WTC11 (cell line): Measurements from ENCODE around the gene CA5B. TPM values are rescaled to one million over a fixed set of nuclear protein-coding genes. Genes with fewer than 3 reads are reported as not detected.
"Not testable (repeated sequence)": the region's sequence is repeated elsewhere in the genome, so short reads cannot be mapped to it uniquely, and the experiment has no call there.

ENCODE experiments used
- ATAC-seq: fragments of 200-7000 bp; cut with Tn5 transposase; 2 replicates; pipeline ENCODE4 v1.10.0; 2021; ENCODE audit warnings: mild to moderate bottlenecking, moderate library complexity
- CTCF ChIA-PET: fragments of 300-600 bp; sonication (Branson Sonifier 250); formaldehyde crosslinking; loops from one replicate; lab custom pipeline; 2021; ENCODE audit warnings: antibody characterized with exemption; lab: Charles Lee
- POLR2A ChIA-PET: fragments of 350-600 bp; sonication (Branson Sonifier 250); formaldehyde crosslinking; loops from one replicate; lab custom pipeline; 2021; ENCODE audit warnings: antibody characterized with exemption; lab: Charles Lee
- DNase-seq: peaks from one replicate; pipeline ENCODE4 v3.0.0; 2021; ENCODE audit warnings: low spot score
- H3K27ac Mint-ChIP-seq: 2 replicates; pipeline ENCODE4 v1.8.0; 2021; ENCODE audit warnings: mixed read lengths
- H3K27me3 Mint-ChIP-seq: 2 replicates; pipeline ENCODE4 v1.8.0; 2021; ENCODE audit warnings: low read depth, mild to moderate bottlenecking, moderate library complexity, mixed read lengths
- H3K36me3 Mint-ChIP-seq: 2 replicates; pipeline ENCODE4 v1.8.0; 2021; ENCODE audit warnings: mixed read lengths
- H3K4me1 Mint-ChIP-seq: 2 replicates; pipeline ENCODE4 v1.8.0; 2022; ENCODE audit warnings: mixed read lengths
- H3K4me3 Mint-ChIP-seq: 2 replicates; pipeline ENCODE4 v1.8.0; 2021; ENCODE audit warnings: mild to moderate bottlenecking, moderate library complexity, mixed read lengths
- H3K9me3 Mint-ChIP-seq: 2 replicates; pipeline ENCODE4 v1.8.0; 2021; ENCODE audit warnings: mixed read lengths
- ATF2 ChIP-seq: sonication (generic); formaldehyde crosslinking; IDR thresholded peaks from 2 replicates; pipeline ENCODE4 v1.8.1; 2022; ENCODE audit warnings: low read depth, missing genetic modification reagents, borderline replicate concordance
- EMX1 ChIP-seq: fragments of 250-450 bp; sonication (Bioruptor Pico); IDR thresholded peaks from 2 replicates; pipeline ENCODE4 v1.8.0; 2021; ENCODE audit warnings: mild to moderate bottlenecking
- JAZF1 ChIP-seq: fragments of 250-450 bp; sonication (Bioruptor Pico); IDR thresholded peaks from 2 replicates; pipeline ENCODE4 v1.9.0; 2021; ENCODE audit warnings: moderate library complexity, mild to moderate bottlenecking, inconsistent platforms
- PREB ChIP-seq: sonication (generic); formaldehyde crosslinking; IDR thresholded peaks from 2 replicates; pipeline ENCODE4 v1.8.1; 2022; ENCODE audit warnings: mild to moderate bottlenecking, missing genetic modification reagents, moderate library complexity, borderline replicate concordance
- SMAD3 ChIP-seq: sonication (generic); formaldehyde crosslinking; IDR thresholded peaks from 2 replicates; pipeline ENCODE4 v1.8.0; 2022; ENCODE audit warnings: missing genetic modification reagents, mild to moderate bottlenecking, borderline replicate concordance
- STAT6 ChIP-seq: sonication (generic); formaldehyde crosslinking; conservative IDR thresholded peaks from 2 replicates; pipeline ENCODE4 v1.8.1; 2023; ENCODE audit warnings: mild to moderate bottlenecking, low read depth, missing genetic modification reagents, moderate library complexity
- TEAD1 ChIP-seq: sonication (generic); formaldehyde crosslinking; IDR thresholded peaks from 2 replicates; pipeline ENCODE4 v1.8.0; 2022; ENCODE audit warnings: mild to moderate bottlenecking, missing genetic modification reagents
- TP53 ChIP-seq: sonication (generic); formaldehyde crosslinking; IDR thresholded peaks from 2 replicates; pipeline ENCODE4 v1.8.1; 2023; ENCODE audit warnings: mild to moderate bottlenecking, missing genetic modification reagents
- ZNF121 ChIP-seq: sonication (generic); formaldehyde crosslinking; IDR thresholded peaks from 2 replicates; pipeline ENCODE4 v1.8.0; 2023; ENCODE audit warnings: missing genetic modification reagents
- ZNF138 ChIP-seq: sonication (generic); formaldehyde crosslinking; conservative IDR thresholded peaks from 2 replicates; pipeline ENCODE4 v1.8.1; 2022; ENCODE audit warnings: mild to moderate bottlenecking, moderate library complexity, missing genetic modification reagents
- ZNF263 ChIP-seq: sonication (generic); formaldehyde crosslinking; IDR thresholded peaks from 2 replicates; pipeline ENCODE4 v1.8.1; 2022; ENCODE audit warnings: low read depth, mild to moderate bottlenecking, moderate library complexity, missing genetic modification reagents
- ZNF281 ChIP-seq: sonication (generic); formaldehyde crosslinking; IDR thresholded peaks from 2 replicates; pipeline ENCODE4 v1.8.0; 2023; ENCODE audit warnings: mild to moderate bottlenecking, missing genetic modification reagents
- ZNF425 ChIP-seq: fragments of 250-450 bp; sonication (Bioruptor Pico); conservative IDR thresholded peaks from 2 replicates; pipeline ENCODE4 v1.9.0; 2021; ENCODE audit warnings: mild to moderate bottlenecking
- ZNF512 ChIP-seq: sonication (generic); formaldehyde crosslinking; IDR thresholded peaks from 2 replicates; pipeline ENCODE4 v1.8.1; 2022; ENCODE audit warnings: missing genetic modification reagents, borderline replicate concordance
- total RNA-seq: library from RNA; stranded (reverse); gene quantifications from 3 replicates; pipeline ENCODE4 v1.2.3, GENCODE V29; 2021
- TF ChIP-seq, protein P1 (sequence below): fragments of 250-450 bp; sonication (Bioruptor Pico); IDR thresholded peaks from 2 replicates; pipeline ENCODE4 v1.9.0; 2021; ENCODE audit warnings: moderate library complexity, mild to moderate bottlenecking, inconsistent platforms, borderline replicate concordance
- TF ChIP-seq, protein P2 (sequence below): fragments of 250-450 bp; sonication (Bioruptor Pico); IDR thresholded peaks from 2 replicates; pipeline ENCODE4 v1.9.0; 2021; ENCODE audit warnings: mild to moderate bottlenecking

Gene CA5B
- total RNA-seq, 1 experiment from 2014 or later: 9.0 TPM

- POLR2A ChIA-PET: no interaction called here
- CTCF ChIA-PET: no interaction called here
- TF ChIP-seq, protein P1, sequence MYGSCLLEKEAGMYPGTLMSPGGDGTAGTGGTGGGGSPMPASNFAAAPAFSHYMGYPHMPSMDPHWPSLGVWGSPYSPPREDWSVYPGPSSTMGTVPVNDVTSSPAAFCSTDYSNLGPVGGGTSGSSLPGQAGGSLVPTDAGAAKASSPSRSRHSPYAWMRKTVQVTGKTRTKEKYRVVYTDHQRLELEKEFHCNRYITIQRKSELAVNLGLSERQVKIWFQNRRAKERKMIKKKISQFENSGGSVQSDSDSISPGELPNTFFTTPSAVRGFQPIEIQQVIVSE (CRISPR knock-in tag): no peak
- TF ChIP-seq ZNF121 (CRISPR knock-in tag) (no peak), ZNF425 (no peak), PREB (CRISPR knock-in tag) (no peak), STAT6 (CRISPR knock-in tag) (no peak)
- TF ChIP-seq, protein P2, sequence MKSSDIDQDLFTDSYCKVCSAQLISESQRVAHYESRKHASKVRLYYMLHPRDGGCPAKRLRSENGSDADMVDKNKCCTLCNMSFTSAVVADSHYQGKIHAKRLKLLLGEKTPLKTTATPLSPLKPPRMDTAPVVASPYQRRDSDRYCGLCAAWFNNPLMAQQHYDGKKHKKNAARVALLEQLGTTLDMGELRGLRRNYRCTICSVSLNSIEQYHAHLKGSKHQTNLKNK (CRISPR knock-in tag): no peak
- TF ChIP-seq, all 79 proteins: peak for 0
- no peaks in the 10 kb centered on the region for H3K9me3 Mint-ChIP-seq
- H3K36me3 Mint-ChIP-seq: peaks cover 9% of the 10 kb centered on the region
- ATAC-seq (no peak), DNase-seq (no peak)
- H3K27ac Mint-ChIP-seq: no peak overlapping the region
- peaks cover 27% of the 10 kb centered on the region for H3K4me1 Mint-ChIP-seq
- H3K4me3 Mint-ChIP-seq: no peak overlapping the region
- no peaks in the 10 kb centered on the region for H3K27me3 Mint-ChIP-seq
Measured at GRCh38 chrX:15829217-15829616, 91.1 kb downstream of the CA5B start.

- Mint-ChIP-seq H3K36me3 (peaks cover 14% of the 10 kb centered on the region), H3K4me1 (peaks cover 39% of the 10 kb centered on the region)
- H3K4me3 Mint-ChIP-seq, POLR2A ChIA-PET, DNase-seq, CTCF ChIA-PET, ATAC-seq, H3K9me3 Mint-ChIP-seq, H3K27me3 Mint-ChIP-seq, H3K27ac Mint-ChIP-seq: not testable (repeated sequence)
Measured at GRCh38 chrX:15831347-15831746, 93.3 kb downstream of the CA5B start.

GRCh38 chrX:15834053-15834452 is 96.0 kb downstream of the CA5B start:
- peak overlapping the region; percentile 89 for H3K27ac Mint-ChIP-seq
- H3K4me1 Mint-ChIP-seq: peaks cover 34% of the 10 kb centered on the region
- ChIA-PET CTCF (no interaction called here), POLR2A (interaction anchor here (0.5 kb wide), 1 partner anchor 859 kb away, joined by 3 read pairs; no protein-coding TSS in a partner anchor)
- no peaks in the 10 kb centered on the region for H3K9me3 Mint-ChIP-seq
- peaks cover 23% of the 10 kb centered on the region for H3K36me3 Mint-ChIP-seq
- DNase-seq: no peak
- no peak for ATAC-seq
- no peaks in the 10 kb centered on the region for H3K27me3 Mint-ChIP-seq
- TF ChIP-seq ATF2 (no peak), ZNF138 (no peak), TP53 (CRISPR knock-in tag) (no peak), ZNF281 (no peak), ZNF263 (CRISPR knock-in tag) (no peak), TEAD1 (CRISPR knock-in tag) (no peak), SMAD3 (CRISPR knock-in tag) (no peak), EMX1 (no peak), JAZF1 (CRISPR knock-in tag) (no peak), ZNF512 (CRISPR knock-in tag) (no peak)
- 0 out of 2 replicates have a peak overlapping the region, but pooled peaks have one; percentile 16 for H3K4me3 Mint-ChIP-seq
